HG03442 (cell line): Measurements from ENCODE around the gene COX7A1.
"Not testable (repeated sequence)": the region's sequence is repeated elsewhere in the genome, so short reads cannot be mapped to it uniquely, and the experiment has no call there.

Source experiments
- ATAC-seq: cut with Tn5 transposase; IDR thresholded peaks from one replicate; pipeline ENCODE4 v1.9.1; 2021; ENCODE audit warnings: mild to moderate bottlenecking, moderate library complexity; ENCODE audit not compliant: unreplicated experiment

Gene COX7A1

DNA sequence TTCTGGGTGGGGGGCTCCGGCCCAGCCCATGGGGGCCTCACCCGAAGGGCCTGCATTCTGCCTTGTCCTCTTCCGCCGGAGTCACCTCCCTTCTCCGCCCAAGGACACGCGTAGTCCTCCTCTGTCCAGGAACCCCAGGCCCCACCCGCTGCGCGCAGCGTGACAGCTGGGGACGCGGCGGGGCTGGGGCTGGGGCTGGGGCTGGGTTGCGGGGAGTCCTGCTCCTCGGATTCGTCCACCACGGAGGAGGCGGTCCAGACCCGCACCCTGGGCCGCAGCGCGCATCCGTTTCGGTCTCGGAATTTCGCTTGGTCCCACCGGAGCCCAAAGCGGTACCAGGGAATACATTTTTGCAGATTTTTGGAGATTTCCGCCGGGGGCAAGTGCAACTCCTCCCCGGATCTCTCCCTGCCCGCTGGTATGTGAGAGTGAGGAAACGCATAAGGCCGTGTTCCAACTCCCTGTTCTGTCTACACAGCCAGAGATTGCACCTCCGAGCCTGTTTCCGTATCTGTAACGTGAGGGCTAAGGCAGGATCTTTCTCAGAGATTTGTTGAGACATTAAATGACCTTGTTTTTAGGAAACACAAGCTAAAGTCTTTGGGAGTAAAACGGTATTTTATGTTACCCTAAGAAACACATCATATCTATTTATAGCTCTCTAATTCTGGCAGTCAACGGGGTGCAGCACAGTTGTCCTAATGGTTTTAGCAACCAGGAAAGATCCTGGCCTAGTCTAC is at the start of gene COX7A1:
Gene COX7A1 (minus strand): TSS at position 96 of the 740 bp plus-strand sequence. CDS start 40 bp downstream, at position 56.
- no peak for ATAC-seq

DNA sequence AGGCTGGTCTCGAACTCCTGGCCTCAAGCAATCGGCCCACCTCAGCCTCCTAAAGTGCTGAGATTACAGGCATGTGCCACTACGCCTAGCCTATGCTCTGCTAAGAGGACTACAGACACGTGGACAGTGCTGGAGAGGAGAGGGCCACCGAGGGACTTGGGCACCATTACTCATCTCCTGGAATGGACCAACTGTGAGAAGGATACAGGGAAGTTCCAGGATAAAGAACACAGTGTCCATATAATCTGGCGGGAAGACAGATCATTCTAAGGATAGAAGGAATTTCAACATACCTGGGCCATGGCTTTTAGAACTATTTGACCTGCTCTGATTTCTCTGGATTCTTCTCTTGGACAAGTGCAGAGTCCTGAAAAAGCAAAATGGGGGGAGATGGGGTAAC is 49.4 kb upstream of the COX7A1 start:
- ATAC-seq: no peak

DNA sequence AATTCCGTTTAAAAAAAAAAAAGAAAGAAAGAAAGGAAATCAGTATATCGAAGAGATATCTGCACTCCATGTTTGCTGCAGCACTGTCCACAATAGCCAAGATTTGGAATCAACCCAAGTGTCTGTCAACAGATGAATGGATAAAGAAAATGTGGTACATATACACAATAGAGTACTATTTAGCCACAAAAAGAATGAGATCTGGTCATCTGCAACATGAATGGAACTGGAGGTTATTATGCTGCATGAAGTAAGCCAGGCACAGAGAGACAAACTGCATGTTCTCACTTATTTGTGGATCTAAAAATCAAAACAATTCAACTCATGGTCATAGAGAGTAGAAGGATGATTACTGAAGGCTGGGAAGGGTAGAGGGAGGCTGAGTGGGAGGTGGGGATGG is 45.9 kb upstream of the COX7A1 start:
- ATAC-seq: no peak

DNA sequence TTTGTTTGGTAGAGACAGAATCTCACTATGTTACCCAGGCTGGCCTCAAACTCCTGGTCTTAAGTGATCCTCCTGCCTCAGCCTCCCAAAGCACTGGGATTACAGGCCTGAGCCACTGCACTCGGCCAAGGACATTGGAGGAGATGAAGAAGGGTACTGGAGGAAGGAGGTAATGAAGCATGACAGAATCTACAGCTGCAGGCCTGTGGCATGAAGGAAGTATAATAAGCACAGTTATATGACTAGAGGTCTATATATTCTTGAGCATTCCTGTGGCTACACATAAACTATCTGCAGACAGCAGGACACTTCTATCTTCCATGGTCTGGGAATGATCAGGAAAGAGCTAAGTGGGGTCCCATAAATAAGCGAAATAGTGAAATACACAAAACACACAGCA is 44.0 kb upstream of the COX7A1 start:
- no peak for ATAC-seq

DNA sequence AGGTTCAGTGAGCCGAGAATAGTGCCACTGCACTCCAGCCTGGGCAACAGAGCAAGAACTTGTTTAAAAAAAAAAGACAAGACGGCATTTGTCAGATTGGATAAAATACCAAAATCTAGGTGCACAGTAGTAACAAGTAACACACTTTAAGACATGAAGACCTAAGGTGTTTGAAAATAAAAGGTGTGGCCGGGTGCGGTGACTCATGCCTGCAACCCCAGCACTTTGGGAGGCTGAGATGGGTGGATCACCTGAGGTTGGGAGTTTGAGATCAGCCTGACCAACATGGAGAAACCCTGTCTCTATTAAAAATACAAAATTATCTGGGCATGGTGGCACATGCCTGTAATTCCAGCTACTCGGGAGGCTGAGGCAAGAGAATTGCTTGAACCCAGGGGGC is 34.5 kb upstream of the COX7A1 start:
- ATAC-seq: not testable (repeated sequence)

DNA sequence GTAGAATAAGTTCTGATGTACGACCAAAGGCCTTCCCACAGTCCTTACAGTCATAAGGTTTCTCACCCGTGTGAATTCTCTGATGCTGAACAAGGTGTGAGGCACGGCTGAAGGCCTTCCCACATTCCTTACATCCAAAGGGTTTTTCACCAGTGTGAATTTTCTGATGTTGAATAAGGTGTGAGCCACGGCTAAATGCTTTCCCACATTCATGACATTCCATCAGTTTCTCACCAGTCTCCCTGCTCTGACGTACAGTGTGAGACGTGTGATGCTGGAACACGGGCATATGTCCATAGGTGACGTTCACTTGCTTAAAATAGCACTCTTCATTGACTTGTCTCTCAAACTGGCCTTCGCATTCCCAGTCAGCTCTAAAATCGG is 31.0 kb upstream of the COX7A1 start:
- ATAC-seq: no peak

DNA sequence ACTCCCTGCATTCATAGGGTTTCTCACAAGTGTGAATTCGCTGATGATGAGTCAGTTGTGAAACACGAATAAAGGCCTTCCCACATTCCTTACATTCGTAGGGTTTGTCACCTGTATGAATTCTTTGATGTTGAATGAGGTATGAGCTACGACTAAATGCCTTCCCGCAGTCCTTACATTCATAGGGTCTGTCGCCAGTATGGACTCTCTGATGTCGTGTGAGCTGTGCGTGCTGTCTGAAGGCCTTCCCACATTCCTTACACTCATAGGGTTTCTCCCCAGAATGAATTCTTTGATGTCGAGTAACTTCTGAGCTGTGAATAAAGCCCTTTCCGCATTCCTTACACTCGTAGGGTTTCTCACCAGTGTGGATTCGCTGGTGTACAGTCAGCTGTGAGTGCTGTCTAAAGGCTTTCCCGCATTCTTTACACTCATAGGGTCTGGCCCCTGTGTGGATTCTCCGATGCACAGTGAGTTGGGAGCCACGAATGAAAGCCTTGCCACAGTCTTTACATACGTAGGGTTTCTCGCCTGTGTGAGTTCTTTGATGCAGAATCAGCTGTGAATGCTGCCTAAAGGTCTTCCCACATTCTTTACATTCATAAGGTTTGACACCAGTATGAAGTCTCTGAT is 30.5 kb upstream of the COX7A1 start:
- ATAC-seq: no peak

DNA sequence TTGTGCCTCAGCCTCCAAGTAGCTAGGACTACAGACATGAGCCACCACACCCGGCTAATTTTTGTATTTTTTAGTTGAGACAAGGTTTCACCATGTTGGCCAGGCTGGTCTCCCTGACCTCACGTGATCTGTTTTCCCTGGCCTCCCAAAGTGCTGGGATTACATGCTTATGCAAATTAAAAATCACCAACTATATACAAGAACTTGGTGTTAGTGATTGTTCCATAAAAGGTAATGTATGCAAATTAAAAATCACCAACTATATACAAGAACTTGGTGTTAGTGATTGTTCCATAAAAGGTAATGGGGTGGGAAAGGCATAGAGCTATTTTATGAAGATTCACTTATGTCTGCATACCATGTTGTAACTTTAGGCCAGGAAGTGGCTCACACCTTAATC is 26.8 kb upstream of the COX7A1 start:
- ATAC-seq: not testable (repeated sequence)

DNA sequence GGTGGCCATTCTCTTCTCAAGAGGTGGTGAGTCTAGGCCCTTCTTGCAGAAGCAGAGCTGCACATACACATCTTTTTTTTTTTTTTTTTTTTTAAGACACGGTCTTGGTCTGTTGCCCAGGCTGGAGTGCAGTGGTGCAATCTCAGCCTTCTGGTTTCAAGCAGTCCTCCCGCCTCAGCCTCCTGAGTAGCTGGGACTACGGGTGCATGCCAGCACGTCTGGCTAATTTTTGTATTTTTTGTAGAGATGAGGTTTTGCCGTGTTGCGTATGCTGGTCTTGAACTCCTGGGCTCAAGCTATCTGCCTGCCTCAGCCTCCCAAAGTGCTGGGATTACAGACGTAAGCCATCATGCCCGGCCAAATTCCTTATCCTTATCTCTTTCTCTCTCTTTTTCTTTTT is 21.6 kb upstream of the COX7A1 start:
- not testable (repeated sequence) for ATAC-seq

DNA sequence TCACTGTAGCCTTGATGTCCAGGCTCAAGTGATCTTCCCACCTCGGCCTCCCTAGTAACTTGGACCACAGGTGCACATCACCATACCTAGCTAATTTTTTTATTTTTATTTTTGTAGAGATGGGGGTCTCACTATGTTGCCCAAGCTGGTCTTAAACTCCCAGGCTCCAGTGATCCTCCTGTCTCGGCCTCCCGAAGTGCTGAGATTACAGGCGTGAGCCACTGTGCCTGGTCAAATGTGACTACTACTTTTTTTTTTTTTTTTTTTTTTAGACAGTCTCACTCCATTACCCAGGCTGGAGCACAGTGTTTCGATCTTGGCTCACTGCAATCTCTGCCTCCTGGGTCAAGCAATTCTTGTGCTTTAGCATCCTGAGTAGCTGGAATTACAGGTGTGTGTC is 20.6 kb upstream of the COX7A1 start:
- ATAC-seq: no peak

DNA sequence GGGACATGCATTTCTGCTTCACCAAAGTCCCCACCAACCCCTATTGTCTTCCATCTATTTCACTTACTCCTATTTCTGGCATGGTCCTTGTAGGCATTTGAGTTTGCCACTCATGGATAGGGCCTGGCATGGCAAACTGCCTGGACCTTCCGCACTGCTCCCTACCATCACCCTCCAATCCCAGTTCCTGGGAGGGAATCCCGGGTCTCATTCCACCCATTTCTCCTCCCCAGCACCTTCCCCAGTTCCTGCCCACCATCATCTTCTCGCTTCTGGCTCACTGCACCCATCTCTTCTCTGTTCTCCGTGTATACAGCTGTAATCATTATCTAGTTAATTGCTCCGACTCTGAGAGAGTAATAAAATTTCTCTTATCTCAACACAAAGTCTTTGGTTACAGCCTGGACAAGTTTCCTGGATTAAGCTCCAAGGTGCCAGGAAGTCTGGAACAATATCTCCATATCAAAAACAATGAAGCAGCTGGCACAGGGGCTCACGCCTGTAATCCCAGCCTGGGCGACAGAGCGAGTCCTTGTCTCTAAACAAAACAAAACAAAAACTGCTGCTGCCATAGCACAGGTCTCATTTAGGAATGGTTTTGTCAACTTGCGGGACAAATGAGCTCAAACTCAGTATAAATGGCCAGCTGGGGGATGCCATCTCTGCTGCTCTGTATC is 17.0 kb upstream of the COX7A1 start:
- no peak for ATAC-seq

DNA sequence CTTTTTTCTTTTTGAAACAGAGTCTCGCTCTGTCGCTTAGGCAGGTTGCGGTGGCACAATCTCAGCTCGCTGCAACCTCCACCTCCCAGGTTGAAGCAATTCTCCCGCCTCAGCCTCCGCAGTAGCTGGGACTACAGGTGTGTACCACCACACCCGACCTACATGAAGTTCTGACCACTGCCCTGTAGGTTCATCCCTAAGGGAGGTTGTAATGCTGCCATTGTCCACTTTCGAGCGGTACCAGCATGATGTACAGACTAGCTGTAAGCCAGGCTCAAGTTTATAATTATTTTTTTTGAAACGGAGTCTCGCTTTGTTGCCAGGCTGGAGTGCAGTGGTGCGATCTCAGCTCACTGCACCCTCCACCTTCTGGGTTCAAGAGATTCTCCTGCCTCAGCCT is 11.6 kb upstream of the COX7A1 start:
- ATAC-seq: no peak

DNA sequence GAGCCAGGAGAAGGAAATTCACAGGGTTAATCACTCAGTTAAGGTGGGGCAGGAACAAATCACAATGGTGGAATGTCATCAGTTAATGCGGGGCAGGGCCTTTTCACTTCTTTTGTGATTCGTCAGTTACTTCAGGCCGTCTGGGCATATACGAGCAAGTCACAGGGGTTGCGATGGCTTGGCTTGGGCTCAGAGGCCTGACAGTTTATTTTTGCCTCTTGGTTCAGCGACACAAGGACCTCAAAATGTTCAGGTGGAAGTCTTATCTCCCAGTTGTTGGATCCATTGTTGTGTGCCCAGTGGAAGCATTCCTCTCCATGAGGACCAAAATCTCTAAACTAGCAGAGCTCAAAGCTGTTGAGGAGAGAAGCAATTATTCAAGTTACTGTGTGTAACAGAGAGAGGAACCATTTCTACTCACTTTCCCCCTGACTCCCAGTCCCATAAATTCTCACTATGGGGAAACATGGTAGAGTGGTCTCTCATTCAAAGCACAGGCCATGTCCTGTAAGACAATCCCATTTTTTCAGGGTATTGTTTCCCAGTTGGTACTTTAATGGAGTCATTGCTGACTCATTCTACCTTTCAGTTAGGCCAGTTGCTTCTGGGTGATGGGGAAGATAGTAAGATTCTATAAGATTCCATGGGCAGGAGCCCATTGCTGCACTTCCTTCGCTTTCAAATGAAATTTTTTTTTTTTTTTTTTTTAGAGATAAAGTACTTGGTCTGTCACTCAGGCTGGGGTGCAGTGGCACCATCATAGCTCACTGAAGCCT is 8.8 kb upstream of the COX7A1 start:
- no peak for ATAC-seq

DNA sequence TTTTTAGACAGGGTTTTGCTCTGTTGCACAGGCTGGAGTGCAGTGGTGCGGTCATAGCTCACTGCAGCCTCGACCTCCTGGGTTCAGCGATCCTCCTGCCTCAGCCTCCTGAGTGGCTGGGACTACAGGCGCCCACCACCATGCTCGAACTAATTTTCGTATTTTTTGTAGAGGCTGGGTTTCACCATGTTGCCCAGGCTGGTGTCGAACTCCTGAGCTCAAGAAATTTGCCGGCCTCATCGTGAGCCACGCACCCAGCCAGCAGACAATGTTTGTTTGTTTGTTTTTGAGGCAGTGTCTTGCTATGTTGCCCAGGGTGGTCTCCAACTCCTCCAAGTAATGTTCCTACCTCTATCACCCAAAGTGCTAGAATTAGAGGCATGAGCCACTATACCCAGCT is 879 bp upstream of the COX7A1 start:
- ATAC-seq: no peak

DNA sequence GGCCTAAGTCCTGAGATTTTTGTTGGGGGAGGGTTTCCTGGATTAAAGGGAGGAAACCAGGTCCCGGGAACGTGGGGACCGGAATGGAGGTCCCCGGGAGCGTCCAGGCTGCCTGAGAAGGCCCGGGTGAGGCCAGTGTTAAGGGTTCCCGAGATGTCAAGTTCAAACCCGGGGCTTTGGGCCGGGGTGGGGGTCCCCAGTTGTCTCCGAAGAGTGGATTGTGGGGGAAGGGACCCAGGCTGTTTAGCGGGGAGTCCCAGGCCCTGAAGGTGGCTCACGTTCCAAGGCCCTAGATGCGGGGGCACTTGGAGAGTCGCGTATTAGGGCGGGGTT is 262 bp downstream of the COX7A1 start:
- no peak for ATAC-seq

DNA sequence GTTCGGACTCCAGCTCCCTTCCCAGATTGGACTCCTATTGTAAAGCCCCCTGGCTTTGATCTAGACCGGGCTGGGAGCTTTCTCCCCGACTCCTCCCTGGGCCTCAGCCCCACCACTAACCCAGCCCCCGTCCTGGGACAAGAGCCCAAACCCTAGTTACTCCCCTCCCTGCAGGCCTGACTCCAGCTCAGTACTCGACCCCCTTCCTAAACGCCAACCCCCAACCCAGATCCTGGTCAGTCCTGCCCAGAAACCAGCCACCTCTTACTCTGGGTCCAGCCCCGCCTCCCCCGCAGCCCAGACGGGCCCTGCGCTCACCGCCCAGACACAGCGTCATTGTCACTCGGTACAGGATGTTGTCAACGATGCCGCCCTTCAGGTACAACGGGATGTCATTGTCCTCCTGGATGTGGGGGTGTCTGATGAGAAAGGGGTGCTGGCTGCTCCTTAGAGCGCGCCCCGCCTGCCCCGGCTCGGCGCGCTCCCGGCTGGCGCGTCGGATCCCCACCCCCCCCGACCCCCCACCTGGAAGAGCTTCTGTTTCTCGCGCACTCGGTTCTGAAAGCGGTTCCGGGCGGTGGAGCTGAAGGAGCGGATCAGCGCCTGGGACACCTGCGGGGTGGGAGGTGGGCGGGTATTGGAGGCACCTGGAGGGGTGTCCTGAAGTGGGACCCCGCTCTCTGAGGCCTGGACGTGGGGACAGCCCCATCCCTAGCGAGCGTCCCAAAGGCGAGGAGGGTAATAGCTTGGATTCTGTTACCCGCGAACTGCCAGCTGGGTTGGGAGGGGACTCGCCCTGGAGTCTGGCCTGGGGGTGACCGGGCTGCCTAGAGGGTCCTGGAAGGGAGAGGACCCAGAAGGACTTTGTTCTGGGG is 866 bp downstream of the COX7A1 start:
- ATAC-seq: no peak

DNA sequence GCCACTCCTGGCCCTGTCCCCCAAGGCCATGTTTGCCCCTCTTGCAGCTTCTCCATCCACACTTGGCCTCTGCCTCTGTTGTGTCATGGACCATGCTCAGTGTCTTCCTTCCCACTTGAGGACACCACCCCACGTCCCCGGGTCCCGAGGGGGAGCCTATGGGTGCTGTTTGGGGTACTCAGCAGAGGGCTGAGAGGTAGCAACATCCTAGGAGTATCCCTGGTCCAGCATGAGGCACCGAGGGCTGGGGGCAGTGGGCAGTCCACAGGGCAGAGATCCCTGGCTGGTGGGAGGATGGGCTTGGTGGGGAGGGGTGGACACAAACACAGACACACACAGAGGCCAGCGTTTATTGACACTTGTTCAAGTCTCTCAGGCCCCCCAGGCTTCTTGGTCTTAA is 1.7 kb downstream of the COX7A1 start:
- ATAC-seq: no peak

DNA sequence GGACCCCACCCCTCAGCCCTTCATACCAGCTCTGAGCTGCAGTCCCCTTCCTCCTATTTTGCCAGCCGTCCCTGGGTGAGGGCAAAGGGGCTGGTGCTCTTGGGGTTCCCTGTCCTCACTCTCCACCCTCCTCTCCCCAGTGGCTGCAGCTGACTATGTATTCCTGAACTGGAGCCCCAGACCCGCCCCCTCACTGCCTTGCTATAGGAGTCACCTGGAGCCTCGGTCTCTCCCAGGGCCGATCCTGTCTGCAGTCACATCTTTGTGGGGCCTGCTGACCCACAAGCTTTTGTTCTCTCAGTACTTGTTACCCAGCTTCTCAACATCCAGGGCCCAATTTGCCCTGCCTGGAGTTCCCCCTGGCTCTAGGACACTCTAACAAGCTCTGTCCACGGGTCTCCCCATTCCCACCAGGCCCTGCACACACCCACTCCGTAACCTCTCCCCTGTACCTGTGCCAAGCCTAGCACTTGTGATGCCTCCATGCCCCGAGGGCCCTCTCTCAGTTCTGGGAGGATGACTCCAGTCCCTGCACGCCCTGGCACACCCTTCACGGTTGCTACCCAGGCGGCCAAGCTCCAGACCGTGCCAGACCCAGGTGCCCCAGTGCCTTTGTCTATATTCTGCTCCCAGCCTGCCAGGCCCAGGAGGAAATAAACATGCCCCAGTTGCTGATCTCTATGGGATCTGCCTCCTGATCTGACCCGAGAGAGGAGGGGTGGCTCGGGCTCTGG is 2.4 kb downstream of the COX7A1 start:
- no peak for ATAC-seq

DNA sequence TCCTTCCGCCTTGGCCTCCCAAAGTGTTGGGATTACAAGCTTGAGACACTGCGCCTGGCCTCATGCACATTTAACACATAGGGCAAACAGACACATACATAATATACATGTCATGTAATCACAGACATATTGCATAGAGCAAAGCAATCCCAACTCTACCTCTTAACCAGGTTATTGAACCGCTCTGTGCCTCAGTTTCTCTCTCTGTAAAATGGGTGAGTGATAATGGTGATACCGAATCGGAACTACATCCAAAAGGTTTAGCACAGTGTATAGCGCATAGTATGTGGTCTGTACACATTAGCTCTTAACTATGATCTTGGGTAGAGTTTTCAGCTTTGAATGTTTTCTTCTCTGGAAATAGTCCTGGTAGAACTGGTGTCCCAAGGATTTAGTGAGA is 7.6 kb downstream of the COX7A1 start:
- no peak for ATAC-seq

DNA sequence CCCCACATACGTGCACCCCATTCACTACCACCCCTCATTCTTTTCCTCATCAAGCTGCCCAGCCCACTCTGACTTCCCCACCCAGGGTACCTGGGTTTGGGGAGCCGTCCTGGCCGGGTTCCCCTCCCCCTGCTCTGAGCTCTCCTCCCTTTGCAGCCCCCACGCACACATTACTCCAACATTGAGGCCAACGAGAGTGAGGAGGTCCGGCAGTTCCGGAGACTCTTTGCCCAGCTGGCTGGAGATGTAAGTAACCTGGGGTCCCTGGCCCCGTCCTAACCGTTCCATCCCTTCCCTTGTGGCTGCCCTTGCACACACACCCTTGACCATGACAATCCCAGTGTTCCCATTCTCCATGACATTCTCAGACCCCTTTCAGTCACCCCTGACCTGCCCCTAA is 9.8 kb downstream of the COX7A1 start:
- no peak for ATAC-seq
